Panc1 (cell line): ENCODE data around the gene INTS11. TPM values are rescaled to one million over a fixed set of nuclear protein-coding genes. Genes with fewer than 3 reads are reported as not detected.

Experiments
- ATAC-seq: fragments of 200-7000 bp; cut with Tn5 transposase; 2 replicates; pipeline ENCODE4 v1.9.1; 2020; ENCODE audit warnings: mild to moderate bottlenecking, moderate library complexity
- BruUV-seq: library from RNA; stranded (reverse); fragments of 400-500 nt; replicated peaks from 2 replicates; lab custom pipeline; 2021; lab: Mats Ljungman, UMichigan
- CTCF ChIA-PET: fragments of 300-600 bp; sonication (Branson Sonifier 250); formaldehyde crosslinking; loops from one replicate; lab custom pipeline; 2022; ENCODE audit warnings: antibody characterized with exemption; lab: Charles Lee
- POLR2A ChIA-PET: fragments of 300-600 bp; sonication (Branson Sonifier 250); formaldehyde crosslinking; loops from one replicate; lab custom pipeline; 2022; ENCODE audit warnings: antibody characterized with exemption; lab: Charles Lee
- DNase-seq: peaks from one replicate; pipeline ENCODE4 v3.0.0-alpha.2; 2010; ENCODE audit warnings: low read depth, low spot score
- H3K27ac ChIP-seq: 2 replicates; pipeline ENCODE4 v1.5.1; 2011; ENCODE audit warnings: mild to moderate bottlenecking, low read length, inconsistent platforms
- H3K27me3 ChIP-seq: fragments of 200-500 bp; sonication (Bioruptor generic); 2 replicates; pipeline ENCODE4 v1.6.0; 2014; ENCODE audit warnings: low read length, inconsistent platforms; ENCODE audit not compliant: control insufficient read depth, insufficient read depth
- H3K36me3 ChIP-seq: fragments of 200-500 bp; sonication (Bioruptor generic); 2 replicates; pipeline ENCODE4 v1.5.1; 2014; ENCODE audit warnings: inconsistent platforms, mild to moderate bottlenecking, low read length, moderate library complexity; ENCODE audit not compliant: control insufficient read depth, insufficient read depth
- H3K4me1 ChIP-seq: 2 replicates; pipeline ENCODE4 v1.5.1; 2011; ENCODE audit warnings: inconsistent platforms, mild to moderate bottlenecking, low read length, moderate library complexity; ENCODE audit not compliant: control insufficient read depth, insufficient read depth
- H3K4me3 ChIP-seq, 2 experiments: 2 replicates each; pipeline ENCODE4 v1.5.1; 2011 to 2012; ENCODE audit warnings: low read depth in 2 of 2, low read length in 2 of 2, mild to moderate bottlenecking in 2 of 2, inconsistent platforms in 1 of 2, moderate library complexity in 1 of 2
- H3K9me3 ChIP-seq: fragments of 200-500 bp; sonication (Bioruptor generic); 2 replicates; pipeline ENCODE4 v1.5.1; 2014; ENCODE audit warnings: low read depth, mild to moderate bottlenecking, inconsistent platforms, low read length, moderate library complexity; ENCODE audit not compliant: control insufficient read depth, insufficient read depth
- POLR2AphosphoS5 ChIP-seq: IDR thresholded peaks from 2 replicates; pipeline ENCODE4 v1.6.1; 2012; ENCODE audit warnings: mild to moderate bottlenecking, low read depth, low read length, moderate library complexity
- SIN3A ChIP-seq: IDR thresholded peaks from 2 replicates; pipeline ENCODE4 v1.6.1; 2012; ENCODE audit warnings: low read depth, mild to moderate bottlenecking, low read length, moderate library complexity, borderline replicate concordance; ENCODE audit not compliant: insufficient read depth
- TCF7L2 ChIP-seq: IDR thresholded peaks from 2 replicates; pipeline ENCODE4 v1.6.1; 2011; ENCODE audit warnings: mild to moderate bottlenecking, low read depth, low read length, inconsistent platforms
- in situ Hi-C: cut with HindIII; loops from 2 replicates; pipeline ENCODE4 v1.10.0; 2016; ENCODE audit warnings: low sequenced_read_pairs, low pct_unique_long_range_greater_than_20kb
- intact Hi-C: fragments of 100-400 bp; cut with micrococcal nuclease; formaldehyde crosslinking; loops from one replicate; pipeline ENCODE4 v1.10.0; 2022; ENCODE audit not compliant: unreplicated experiment
- total RNA-seq: library from RNA; stranded (reverse); gene quantifications from one replicate; pipeline ENCODE4 v1.2.1, GENCODE V29; 2021; ENCODE audit not compliant: unreplicated experiment
- TF ChIP-seq, protein P1 (sequence below): fragments of 450-650 bp; IDR thresholded peaks from 2 replicates; pipeline ENCODE4 v1.5.1; 2017; ENCODE audit warnings: mild to moderate bottlenecking
- TF ChIP-seq, protein P2 (sequence below), 2 experiments: IDR thresholded peaks; 2 replicates each; pipeline ENCODE4 v1.6.1; 2011 to 2012; ENCODE audit warnings: low read depth in 2 of 2, control low read depth in 1 of 2, low read length in 1 of 2, mild to moderate bottlenecking in 1 of 2, moderate library complexity in 1 of 2; ENCODE audit not compliant: insufficient read depth in 1 of 2

The INTS11 gene
- total RNA-seq, 1 experiment from 2014 or later, result 114 TPM

DNA sequence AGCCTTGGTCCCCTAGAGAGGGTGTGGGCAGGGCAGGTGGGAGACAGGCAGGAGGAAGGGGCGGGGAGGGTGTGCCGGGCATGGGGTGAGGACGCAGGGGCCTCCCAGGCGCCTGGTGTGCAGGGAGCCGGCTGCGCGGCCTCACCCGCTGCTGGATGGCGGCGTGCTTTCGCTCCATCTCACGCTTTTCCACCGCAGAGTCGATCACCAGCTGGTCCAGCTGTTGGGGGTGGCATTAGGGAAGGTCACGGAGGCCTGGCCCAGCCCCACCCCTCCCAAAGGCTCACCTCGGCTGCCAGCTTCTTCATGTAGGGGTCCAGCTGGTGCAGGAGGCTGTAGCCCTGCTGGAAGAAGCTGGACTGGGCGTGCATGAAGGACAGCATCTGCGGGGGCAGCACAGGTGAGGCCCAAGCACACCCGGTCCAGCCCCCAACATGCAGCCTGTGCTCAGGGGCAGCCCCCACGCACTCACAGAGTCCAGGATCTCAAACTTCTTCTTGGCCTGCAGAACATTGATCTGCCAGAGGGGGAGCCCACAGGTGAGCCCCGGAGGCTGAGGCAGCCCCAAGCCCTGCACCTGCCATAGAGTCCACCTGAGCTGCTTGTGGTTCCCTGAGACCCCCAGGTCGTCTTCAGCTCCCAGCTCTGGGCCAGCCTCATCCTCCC lies 24.6 kb downstream of the INTS11 start:
- H3K27me3 ChIP-seq, result no peaks in the 10 kb centered on the region
- ChIA-PET CTCF (interaction anchor here (0.6 to 0.9 kb wide), 2 partner anchors 8 to 9 kb away, joined by 3 to 4 read pairs; no protein-coding TSS in a partner anchor), POLR2A (no interaction called here)
- BruUV-seq, result no TSS peak
- DNase-seq, result no peak
- ATAC-seq, result peak; percentile 40; the same call in 1 of the 2 replicates
- peaks cover 12% of the 10 kb centered on the region for H3K4me1 ChIP-seq
- H3K4me3 ChIP-seq, result no peak overlapping the region
- TF ChIP-seq, protein P1, sequence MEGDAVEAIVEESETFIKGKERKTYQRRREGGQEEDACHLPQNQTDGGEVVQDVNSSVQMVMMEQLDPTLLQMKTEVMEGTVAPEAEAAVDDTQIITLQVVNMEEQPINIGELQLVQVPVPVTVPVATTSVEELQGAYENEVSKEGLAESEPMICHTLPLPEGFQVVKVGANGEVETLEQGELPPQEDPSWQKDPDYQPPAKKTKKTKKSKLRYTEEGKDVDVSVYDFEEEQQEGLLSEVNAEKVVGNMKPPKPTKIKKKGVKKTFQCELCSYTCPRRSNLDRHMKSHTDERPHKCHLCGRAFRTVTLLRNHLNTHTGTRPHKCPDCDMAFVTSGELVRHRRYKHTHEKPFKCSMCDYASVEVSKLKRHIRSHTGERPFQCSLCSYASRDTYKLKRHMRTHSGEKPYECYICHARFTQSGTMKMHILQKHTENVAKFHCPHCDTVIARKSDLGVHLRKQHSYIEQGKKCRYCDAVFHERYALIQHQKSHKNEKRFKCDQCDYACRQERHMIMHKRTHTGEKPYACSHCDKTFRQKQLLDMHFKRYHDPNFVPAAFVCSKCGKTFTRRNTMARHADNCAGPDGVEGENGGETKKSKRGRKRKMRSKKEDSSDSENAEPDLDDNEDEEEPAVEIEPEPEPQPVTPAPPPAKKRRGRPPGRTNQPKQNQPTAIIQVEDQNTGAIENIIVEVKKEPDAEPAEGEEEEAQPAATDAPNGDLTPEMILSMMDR, result peak; percentile 76
- TF ChIP-seq POLR2AphosphoS5, result no peak
- TF ChIP-seq SIN3A, result no peak
- TF ChIP-seq, protein P2, sequence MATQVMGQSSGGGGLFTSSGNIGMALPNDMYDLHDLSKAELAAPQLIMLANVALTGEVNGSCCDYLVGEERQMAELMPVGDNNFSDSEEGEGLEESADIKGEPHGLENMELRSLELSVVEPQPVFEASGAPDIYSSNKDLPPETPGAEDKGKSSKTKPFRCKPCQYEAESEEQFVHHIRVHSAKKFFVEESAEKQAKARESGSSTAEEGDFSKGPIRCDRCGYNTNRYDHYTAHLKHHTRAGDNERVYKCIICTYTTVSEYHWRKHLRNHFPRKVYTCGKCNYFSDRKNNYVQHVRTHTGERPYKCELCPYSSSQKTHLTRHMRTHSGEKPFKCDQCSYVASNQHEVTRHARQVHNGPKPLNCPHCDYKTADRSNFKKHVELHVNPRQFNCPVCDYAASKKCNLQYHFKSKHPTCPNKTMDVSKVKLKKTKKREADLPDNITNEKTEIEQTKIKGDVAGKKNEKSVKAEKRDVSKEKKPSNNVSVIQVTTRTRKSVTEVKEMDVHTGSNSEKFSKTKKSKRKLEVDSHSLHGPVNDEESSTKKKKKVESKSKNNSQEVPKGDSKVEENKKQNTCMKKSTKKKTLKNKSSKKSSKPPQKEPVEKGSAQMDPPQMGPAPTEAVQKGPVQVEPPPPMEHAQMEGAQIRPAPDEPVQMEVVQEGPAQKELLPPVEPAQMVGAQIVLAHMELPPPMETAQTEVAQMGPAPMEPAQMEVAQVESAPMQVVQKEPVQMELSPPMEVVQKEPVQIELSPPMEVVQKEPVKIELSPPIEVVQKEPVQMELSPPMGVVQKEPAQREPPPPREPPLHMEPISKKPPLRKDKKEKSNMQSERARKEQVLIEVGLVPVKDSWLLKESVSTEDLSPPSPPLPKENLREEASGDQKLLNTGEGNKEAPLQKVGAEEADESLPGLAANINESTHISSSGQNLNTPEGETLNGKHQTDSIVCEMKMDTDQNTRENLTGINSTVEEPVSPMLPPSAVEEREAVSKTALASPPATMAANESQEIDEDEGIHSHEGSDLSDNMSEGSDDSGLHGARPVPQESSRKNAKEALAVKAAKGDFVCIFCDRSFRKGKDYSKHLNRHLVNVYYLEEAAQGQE (IDR thresholded peaks at IDR 0.05; ENCODE audit: insufficient read depth in 1 of 2, low read depth in 2 of 2, low read length in 1 of 2), result 0 out of 4 replicates have a peak, but pooled peaks of 1 of the 2 experiments have one; percentile 18
- no peak for TF ChIP-seq TCF7L2
- no peaks in the 10 kb centered on the region for H3K36me3 ChIP-seq
- in situ Hi-C loops, result no loop called here
- intact Hi-C loops, result no loop called here
- no peak overlapping the region for H3K27ac ChIP-seq
- H3K9me3 ChIP-seq, result no peaks in the 10 kb centered on the region

DNA sequence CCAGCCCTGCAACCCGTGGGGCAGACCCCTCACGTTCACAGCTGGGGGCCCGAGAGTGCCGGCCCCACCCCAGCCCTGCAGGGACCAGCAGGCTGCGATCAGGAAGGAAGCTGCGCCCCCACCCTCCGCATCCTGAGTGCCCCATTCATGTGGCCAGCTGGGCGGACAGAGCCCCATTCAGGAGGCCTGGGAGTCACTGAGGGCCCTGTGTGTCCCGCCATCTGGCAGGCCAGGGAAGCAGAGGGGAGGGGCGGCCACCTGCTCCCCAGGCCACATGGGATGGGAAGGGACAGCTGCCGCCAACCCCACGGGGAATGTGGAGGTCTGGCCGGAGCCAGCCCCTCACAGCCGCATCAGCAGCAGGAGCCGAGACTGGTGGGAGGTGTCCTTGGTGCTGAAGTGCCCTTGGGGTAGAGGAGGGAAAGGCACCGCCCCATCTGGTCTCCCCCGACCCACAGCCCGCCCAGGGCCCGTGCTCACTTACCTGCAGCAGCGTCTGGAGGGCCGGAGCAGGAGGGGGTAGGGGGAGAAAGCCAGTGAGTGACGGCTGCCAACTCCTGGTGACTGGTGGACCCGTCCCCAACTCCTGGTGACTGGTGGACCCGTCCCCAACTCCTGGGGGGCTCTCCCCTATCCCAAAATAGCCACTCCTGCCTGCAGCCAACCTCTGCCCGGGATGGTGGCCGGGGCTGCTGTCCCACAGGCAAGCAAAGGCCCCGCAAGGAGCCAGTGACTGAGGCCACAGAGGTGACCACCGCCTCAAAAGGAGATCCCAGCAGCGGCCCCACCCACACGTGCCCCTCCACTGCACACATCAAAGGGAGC lies 25.4 kb downstream of the INTS11 start:
- POLR2A ChIA-PET, result no interaction called here
- no peaks in the 10 kb centered on the region for H3K9me3 ChIP-seq
- intact Hi-C loops (no loop called here), in situ Hi-C loops (no loop called here)
- H3K4me3 ChIP-seq, result no peak overlapping the region
- CTCF ChIA-PET, result no interaction called here
- no peaks in the 10 kb centered on the region for H3K27me3 ChIP-seq
- H3K36me3 ChIP-seq, result no peaks in the 10 kb centered on the region
- no TSS peak for BruUV-seq
- TF ChIP-seq SIN3A (no peak), POLR2AphosphoS5 (no peak), TCF7L2 (no peak)
- TF ChIP-seq, protein P2 (IDR thresholded peaks at IDR 0.05; ENCODE audit: insufficient read depth in 1 of 2, low read depth in 2 of 2, low read length in 1 of 2), result peak; percentile 92 to 93
- TF ChIP-seq, protein P1, result no peak
- no peak for DNase-seq
- H3K27ac ChIP-seq, result no peak overlapping the region
- H3K4me1 ChIP-seq, result peaks cover 5% of the 10 kb centered on the region
- no peak for ATAC-seq
